K562 (cell line): ENCODE measurements around the gene OR5AU1. TPM values are rescaled to one million over a fixed set of nuclear protein-coding genes. Genes with fewer than 3 reads are reported as not detected.

ENCODE experiments used
- AFF4 ChIP-seq: sonication (generic); formaldehyde crosslinking; IDR thresholded peaks from 2 replicates; pipeline ENCODE4 v1.8.0; 2023; ENCODE audit warnings: mild to moderate bottlenecking, missing genetic modification reagents
- CBX2 ChIP-seq: fragments of 200-600 bp; sonication (generic); IDR thresholded peaks from one replicate; pipeline ENCODE4 v1.6.1; 2012; ENCODE audit warnings: mild to moderate bottlenecking, low read length, inconsistent platforms; ENCODE audit not compliant: insufficient read depth, poor library complexity, severe bottlenecking
- EP300 ChIP-seq: IDR thresholded peaks from 2 replicates; pipeline ENCODE4 v1.6.1; 2012; ENCODE audit warnings: low read length, improper control_type of control experiment
- FOXO4 ChIP-seq: fragments of 450-650 bp; formaldehyde crosslinking; IDR thresholded peaks from 2 replicates; pipeline ENCODE4 v1.4.0; 2020; ENCODE audit warnings: mild to moderate bottlenecking, moderate library complexity
- ILK ChIP-seq: fragments of 450-650 bp; IDR thresholded peaks from 2 replicates; pipeline ENCODE4 v1.6.1; 2016; ENCODE audit warnings: missing genetic modification characterization, low read depth, mild to moderate bottlenecking, missing compliant biosample characterization, moderate library complexity, borderline replicate concordance
- MBD2 ChIP-seq: sonication (generic); IDR thresholded peaks from 2 replicates; pipeline ENCODE4 v1.6.1; 2016; ENCODE audit warnings: low read depth, borderline replicate concordance
- MCM5 ChIP-seq: fragments of 450-650 bp; IDR thresholded peaks from 2 replicates; pipeline ENCODE4 v1.6.1; 2016; ENCODE audit warnings: low read depth
- MGA ChIP-seq: fragments of 450-650 bp; IDR thresholded peaks from 2 replicates; pipeline ENCODE4 v1.6.1; 2016; ENCODE audit warnings: mild to moderate bottlenecking, moderate library complexity
- MTA2 ChIP-seq: fragments of 450-650 bp; IDR thresholded peaks from 2 replicates; pipeline ENCODE4 v1.6.1; 2016; ENCODE audit warnings: low read depth
- MYBL2 ChIP-seq, 2 experiments: fragments of 450-650 bp in 1 of 2; sonication (generic) in 1 of 2; formaldehyde crosslinking in 1 of 2; IDR thresholded peaks; 2 replicates each; pipeline versions ENCODE4 v1.6.1 to v1.8.1; 2017 to 2022; ENCODE audit warnings: borderline replicate concordance in 1 of 2, inconsistent platforms in 1 of 2, low read depth in 1 of 2, mild to moderate bottlenecking in 1 of 2, missing genetic modification reagents in 1 of 2, moderate library complexity in 1 of 2
- SP2 ChIP-seq: IDR thresholded peaks from 2 replicates; pipeline ENCODE4 v1.6.1; 2011; ENCODE audit warnings: mild to moderate bottlenecking, low read depth, low read length, moderate library complexity; ENCODE audit not compliant: poor library complexity, severe bottlenecking; ENCODE audit errors: extremely low read depth
- polyA plus RNA-seq, 8 experiments: library from polyadenylated mRNA; depleted of rRNA in 4 of 8; stranded (reverse) in 5 of 8; unstranded in 3 of 8; fragments of >200 nt; fragmentation: Nextera tagmentation in 2 of 8; fragmentation: Illumina TruSeq in 1 of 8; extraction: Ambion mirVana in 2 of 8; extraction: Trizol in 1 of 8; gene quantifications; 2 replicates each; pipeline versions ENCODE4 v1.2.1 to v1.2.3, GENCODE V29; 2011 to 2014; ENCODE audit warnings: inconsistent platforms in 1 of 8, missing spikeins in 1 of 8
- total RNA-seq, 7 experiments: library from RNA; depleted of rRNA in 6 of 7; stranded (reverse); fragments of >200 nt in 6 of 7; fragmentation: Illumina TruSeq in 2 of 7; extraction: Trizol in 2 of 7; gene quantifications; 2 replicates each; pipeline versions ENCODE4 v1.2.1 to v1.2.3, GENCODE V29; 2011 to 2021; ENCODE audit warnings: low replicate concordance in 1 of 7

The OR5AU1 gene
- total and polyA plus RNA-seq, 9 of the 15 experiments (the other 6 are each of a cell fraction or from before 2014, with no cell fraction given): not detected

GRCh38 chr14:21108791-21109190 is 47.1 kb downstream of the OR5AU1 start (continued):
- no peak for TF ChIP-seq MGA
- no peak for TF ChIP-seq MCM5
- TF ChIP-seq MBD2: no peak
- no peak for TF ChIP-seq CBX2
- TF ChIP-seq FOXO4 (CRISPR knock-in tag): no peak
- TF ChIP-seq AFF4 (CRISPR knock-in tag): no peak
- no peak for TF ChIP-seq SP2
- no peak for TF ChIP-seq MYBL2 (IDR thresholded peaks at IDR 0.05; ENCODE audit: low read depth)
- TF ChIP-seq MYBL2 (CRISPR knock-in tag; IDR thresholded peaks at IDR 0.05; ENCODE audit: borderline replicate concordance): no peak
- TF ChIP-seq ILK (tag): no peak
- no peak for TF ChIP-seq EP300
- no peak for TF ChIP-seq MTA2
